H1 (cell line): Measurements from ENCODE around the gene BSN.

Experiments
- EP300 ChIP-seq, 2 experiments: IDR thresholded peaks; 1 replicate in 1 of 2; 2 replicates in 1 of 2; pipeline ENCODE4 v1.6.1; 2011 to 2012; ENCODE audit warnings: low read depth in 2 of 2, low read length in 2 of 2, mild to moderate bottlenecking in 2 of 2, borderline replicate concordance in 1 of 2, inconsistent platforms in 1 of 2, moderate library complexity in 1 of 2
- POLR2A ChIP-seq, 2 experiments: IDR thresholded peaks; 1 replicate in 1 of 2; 2 replicates in 1 of 2; pipeline ENCODE4 v1.6.1; 2011; ENCODE audit warnings: low read depth in 2 of 2, low read length in 2 of 2, mild to moderate bottlenecking in 2 of 2; ENCODE audit errors: control extremely low read depth in 1 of 2
- POLR2AphosphoS5 ChIP-seq: IDR thresholded peaks from 2 replicates; pipeline ENCODE4 v1.6.1; 2011; ENCODE audit warnings: low read depth, low read length
- SIX5 ChIP-seq: IDR thresholded peaks from 2 replicates; pipeline ENCODE4 v1.6.1; 2011; ENCODE audit warnings: mild to moderate bottlenecking, low read depth, low read length
- YY1 ChIP-seq: IDR thresholded peaks from 2 replicates; pipeline ENCODE4 v1.6.1; 2011; ENCODE audit warnings: low read depth, mild to moderate bottlenecking, low read length

GRCh38 chr3:49639551-49639950 lies 85.3 kb downstream of the BSN start:
- TF ChIP-seq YY1 (no peak), SIX5 (no peak), POLR2A (IDR thresholded peaks at IDR 0.05; ENCODE audit: control extremely low read depth in 1 of 2, low read depth in 2 of 2, low read length in 2 of 2) (no peak), POLR2AphosphoS5 (no peak), EP300 (IDR thresholded peaks at IDR 0.05; ENCODE audit: borderline replicate concordance in 1 of 2, low read depth in 2 of 2, low read length in 2 of 2) (no peak)
